Measurements from ENCODE around the gene RALGAPA1. TPM values are rescaled to one million over a fixed set of nuclear protein-coding genes. Genes with fewer than 3 reads are reported as not detected.

Gene RALGAPA1
- polyA plus RNA-seq, 1 donor (not counting 4 experiments of a cell fraction or from before 2014, with no cell fraction given), result 12.1 TPM

DNA sequence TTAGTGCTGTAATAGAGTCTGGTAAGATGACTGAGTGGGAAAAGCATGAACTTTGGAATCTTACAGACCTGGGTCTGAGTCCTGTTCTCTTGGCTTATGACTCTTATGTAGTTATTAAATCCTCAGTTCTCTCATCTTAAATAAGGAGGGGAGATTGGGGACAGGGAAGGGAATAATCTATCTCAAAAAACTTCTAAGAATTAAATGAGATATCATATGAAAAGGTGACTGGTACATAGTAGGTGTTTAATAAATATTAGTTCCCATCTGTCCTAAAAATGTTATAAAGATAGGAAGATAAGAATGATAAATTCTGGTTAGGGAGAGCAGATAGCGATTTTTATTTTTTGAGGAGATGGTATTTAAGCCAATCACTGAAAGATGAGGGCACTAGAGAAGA lies 156.1 kb downstream of the RALGAPA1 start:
- TF ChIP-seq, protein P1, sequence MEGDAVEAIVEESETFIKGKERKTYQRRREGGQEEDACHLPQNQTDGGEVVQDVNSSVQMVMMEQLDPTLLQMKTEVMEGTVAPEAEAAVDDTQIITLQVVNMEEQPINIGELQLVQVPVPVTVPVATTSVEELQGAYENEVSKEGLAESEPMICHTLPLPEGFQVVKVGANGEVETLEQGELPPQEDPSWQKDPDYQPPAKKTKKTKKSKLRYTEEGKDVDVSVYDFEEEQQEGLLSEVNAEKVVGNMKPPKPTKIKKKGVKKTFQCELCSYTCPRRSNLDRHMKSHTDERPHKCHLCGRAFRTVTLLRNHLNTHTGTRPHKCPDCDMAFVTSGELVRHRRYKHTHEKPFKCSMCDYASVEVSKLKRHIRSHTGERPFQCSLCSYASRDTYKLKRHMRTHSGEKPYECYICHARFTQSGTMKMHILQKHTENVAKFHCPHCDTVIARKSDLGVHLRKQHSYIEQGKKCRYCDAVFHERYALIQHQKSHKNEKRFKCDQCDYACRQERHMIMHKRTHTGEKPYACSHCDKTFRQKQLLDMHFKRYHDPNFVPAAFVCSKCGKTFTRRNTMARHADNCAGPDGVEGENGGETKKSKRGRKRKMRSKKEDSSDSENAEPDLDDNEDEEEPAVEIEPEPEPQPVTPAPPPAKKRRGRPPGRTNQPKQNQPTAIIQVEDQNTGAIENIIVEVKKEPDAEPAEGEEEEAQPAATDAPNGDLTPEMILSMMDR (optimal IDR thresholded peaks at IDR 0.05 in 1 of 3, IDR thresholded peaks at IDR 0.05 in 1 of 3, conservative IDR thresholded peaks at IDR 0.05 in 1 of 3; ENCODE audit: extremely low read depth in 1 of 3, insufficient read depth in 2 of 3, low read length in 3 of 3), result no peak
- no peak for TF ChIP-seq EZH2 (IDR thresholded peaks at IDR 0.05; ENCODE audit: low read length)
- Histone ChIP-seq H3K79me2 (ENCODE audit: control insufficient read depth, insufficient read depth, low read length) (no peaks in the 10 kb centered on the region), H3K4me3 (ENCODE audit: control insufficient read depth in 2 of 3, extremely low read depth in 1 of 3, insufficient read depth in 2 of 3, low read depth in 1 of 3, low read length in 3 of 3) (no peak overlapping the region), H3K27ac (ENCODE audit: control insufficient read depth, insufficient read depth, low read length) (no peak overlapping the region), H2AFZ (ENCODE audit: control insufficient read depth, low read length) (no peak overlapping the region), H3K9ac (ENCODE audit: control insufficient read depth, extremely low read depth, insufficient read depth, low read length) (no peak overlapping the region), H3K9me3 (ENCODE audit: control insufficient read depth, low read depth, low read length) (no peaks in the 10 kb centered on the region), H3K4me2 (ENCODE audit: control insufficient read depth, extremely low read depth, insufficient read depth, low read depth, low read length) (no peak overlapping the region), H3K36me3 (ENCODE audit: control insufficient read depth in 2 of 2, extremely low read depth in 1 of 2, insufficient read depth in 2 of 2, low read length in 2 of 2) (peaks cover 0 to 1% of the 10 kb centered on the region in 2 experiments), H4K20me1 (ENCODE audit: control insufficient read depth, extremely low read depth, insufficient read depth, low read length) (no peaks in the 10 kb centered on the region), H3K9me1 (ENCODE audit: control insufficient read depth, extremely low read depth, insufficient read depth, low read length) (no peaks in the 10 kb centered on the region), H3K4me1 (ENCODE audit: control insufficient read depth, extremely low read depth, insufficient read depth, low read length) (no peaks in the 10 kb centered on the region), H3K27me3 (ENCODE audit: control insufficient read depth, extremely low read depth, insufficient read depth, low read length) (no peaks in the 10 kb centered on the region)
- FAIRE-seq (no peak), DNase-seq (ENCODE audit: low read depth, low spot score) (no peak)
- dilution Hi-C loops (cut with MboI; ENCODE audit: extremely low pct_ligation_motif_present, low sequenced_read_pairs), result no loop called here

GRCh38 chr14:35643513-35643912 lies 165.6 kb downstream of the RALGAPA1 start:
- Histone ChIP-seq H3K9me1 (ENCODE audit: control insufficient read depth, extremely low read depth, insufficient read depth, low read length) (no peaks in the 10 kb centered on the region), H3K4me3 (ENCODE audit: control insufficient read depth in 2 of 3, extremely low read depth in 1 of 3, insufficient read depth in 2 of 3, low read depth in 1 of 3, low read length in 3 of 3) (no peak overlapping the region), H3K27ac (ENCODE audit: control insufficient read depth, insufficient read depth, low read length) (no peak overlapping the region), H3K4me1 (ENCODE audit: control insufficient read depth, extremely low read depth, insufficient read depth, low read length) (no peaks in the 10 kb centered on the region), H3K9me3 (ENCODE audit: control insufficient read depth, low read depth, low read length) (no peaks in the 10 kb centered on the region), H3K36me3 (ENCODE audit: control insufficient read depth in 2 of 2, extremely low read depth in 1 of 2, insufficient read depth in 2 of 2, low read length in 2 of 2) (peaks cover 0 to 1% of the 10 kb centered on the region in 2 experiments), H4K20me1 (ENCODE audit: control insufficient read depth, extremely low read depth, insufficient read depth, low read length) (no peaks in the 10 kb centered on the region), H3K4me2 (ENCODE audit: control insufficient read depth, extremely low read depth, insufficient read depth, low read depth, low read length) (no peak overlapping the region), H2AFZ (ENCODE audit: control insufficient read depth, low read length) (no peak overlapping the region), H3K27me3 (ENCODE audit: control insufficient read depth, extremely low read depth, insufficient read depth, low read length) (no peaks in the 10 kb centered on the region), H3K79me2 (ENCODE audit: control insufficient read depth, insufficient read depth, low read length) (no peaks in the 10 kb centered on the region), H3K9ac (ENCODE audit: control insufficient read depth, extremely low read depth, insufficient read depth, low read length) (no peak overlapping the region)
- TF ChIP-seq, protein P1 (optimal IDR thresholded peaks at IDR 0.05 in 1 of 3, IDR thresholded peaks at IDR 0.05 in 1 of 3, conservative IDR thresholded peaks at IDR 0.05 in 1 of 3; ENCODE audit: extremely low read depth in 1 of 3, insufficient read depth in 2 of 3, low read length in 3 of 3), result no peak
- TF ChIP-seq EZH2 (IDR thresholded peaks at IDR 0.05; ENCODE audit: low read length), result no peak
- no peak for FAIRE-seq
- DNase-seq (ENCODE audit: low read depth, low spot score), result no peak
- dilution Hi-C loops (cut with MboI; ENCODE audit: extremely low pct_ligation_motif_present, low sequenced_read_pairs), result no loop called here
